Measurements from ENCODE around the gene PCYT2. TPM values are rescaled to one million over a fixed set of nuclear protein-coding genes. Genes with fewer than 3 reads are reported as not detected.

PCYT2 gene
- total and polyA plus RNA-seq, 12 donors, result 29.5 to 64.1 (median 47.7) TPM

GRCh38 chr17:81870131-81870980, 40.8 kb downstream of the PCYT2 start:
- peak; percentile 1 to 28 (median 8) for ATAC-seq
- no peaks in the 10 kb centered on the region for H3K27me3 ChIP-seq
- H3K4me3 ChIP-seq, result peak overlapping the region; percentile 62 to 98 (median 85)
- H3K27ac ChIP-seq, result peak overlapping the region; percentile 92 to 99 (median 98)
- peaks cover 27 to 72% (median 55%) of the 10 kb centered on the region in 9 donors for H3K4me1 ChIP-seq
- H3K9me3 ChIP-seq, result no peaks in the 10 kb centered on the region
- WGBS, 2 donors, result 2 to 3% methylated on average over 65 of the region's 65 CpGs
- peak; percentile 35 to 45 for DNase-seq
- H3K36me3 ChIP-seq, result peaks cover 0 to 43% (median 20%) of the 10 kb centered on the region in 9 donors
- intact Hi-C loops (cut with DNase I), result loop anchor here in 1 of 10 donors (5.0 kb wide), 1 partner anchor 38 kb away; the partner anchor contains the start of gene MCRIP1
- no peak for TF ChIP-seq CTCF (IDR thresholded peaks at IDR 0.05)

- peak overlapping the region in 9 of 10 donors; percentile 92 to 99 (median 99) for H3K27ac ChIP-seq
- H3K4me1 ChIP-seq, result peaks cover 27 to 77% (median 55%) of the 10 kb centered on the region in 9 donors
- DNase-seq (peak; percentile 24 to 58), ATAC-seq (peak in 7 of 8 donors; percentile 3 to 31 (median 20))
- no peaks in the 10 kb centered on the region for H3K9me3 ChIP-seq
- peaks cover 0 to 51% (median 20%) of the 10 kb centered on the region in 9 donors for H3K36me3 ChIP-seq
- 33 to 39% methylated on average over 52 of the region's 52 CpGs for WGBS, 2 donors
- TF ChIP-seq CTCF (IDR thresholded peaks at IDR 0.05), result peak; percentile 82 to 92 (median 88)
- intact Hi-C loops (cut with DNase I), result loop anchor here in 1 of 10 donors (5.0 kb wide), 1 partner anchor 37 kb away; the partner anchor contains the start of gene MCRIP1
- H3K27me3 ChIP-seq, result no peaks in the 10 kb centered on the region
- H3K4me3 ChIP-seq, result peak overlapping the region; percentile 62 to 98 (median 85)
Measured at GRCh38 chr17:81869221-81870130, 41.7 kb downstream of the PCYT2 start.

- no peak for TF ChIP-seq CTCF (IDR thresholded peaks at IDR 0.05)
- Histone ChIP-seq H3K36me3 (peaks cover 0 to 51% (median 20%) of the 10 kb centered on the region in 9 donors), H3K4me3 (peak overlapping the region in 3 of 10 donors; percentile 71 to 98 (median 94)), H3K27ac (peak overlapping the region in 8 of 10 donors; percentile 92 to 99 (median 99)), H3K4me1 (peaks cover 27 to 83% (median 60%) of the 10 kb centered on the region in 9 donors), H3K9me3 (no peaks in the 10 kb centered on the region), H3K27me3 (no peaks in the 10 kb centered on the region)
- DNase-seq (peak in 1 of 2 donors; percentile 24), ATAC-seq (peak in 2 of 8 donors; percentile 0 to 1)
- WGBS, 2 donors, result 56 to 59% methylated on average over 28 to 30 of the region's 30 CpGs
- intact Hi-C loops (cut with DNase I), result no loop called here
Measured at GRCh38 chr17:81868674-81869220, 42.5 kb downstream of the PCYT2 start.

All from heart right ventricle (tissue), 16 donors.